Choroid plexus epithelial cell (primary cell): ENCODE measurements around the gene NPHP3.

Source experiments
- DNase-seq: peaks from one replicate; pipeline ENCODE4 v3.0.0-alpha.2; 2010; ENCODE audit warnings: low read depth
- H3K4me3 ChIP-seq: 2 replicates; pipeline ENCODE4 v1.5.1; 2011; ENCODE audit warnings: low read depth, mild to moderate bottlenecking, control low read depth, low read length, moderate library complexity
- TF ChIP-seq, protein P1 (sequence below): conservative IDR thresholded peaks from 2 replicates; pipeline ENCODE4 v1.5.1; 2011; ENCODE audit warnings: low read depth, mild to moderate bottlenecking, control low read depth, inconsistent platforms, low read length, moderate library complexity

The NPHP3 gene

GRCh38 chr3:132665230-132665745 lies 56.9 kb downstream of the NPHP3 start:
- DNase-seq = no peak
- TF ChIP-seq, protein P1, sequence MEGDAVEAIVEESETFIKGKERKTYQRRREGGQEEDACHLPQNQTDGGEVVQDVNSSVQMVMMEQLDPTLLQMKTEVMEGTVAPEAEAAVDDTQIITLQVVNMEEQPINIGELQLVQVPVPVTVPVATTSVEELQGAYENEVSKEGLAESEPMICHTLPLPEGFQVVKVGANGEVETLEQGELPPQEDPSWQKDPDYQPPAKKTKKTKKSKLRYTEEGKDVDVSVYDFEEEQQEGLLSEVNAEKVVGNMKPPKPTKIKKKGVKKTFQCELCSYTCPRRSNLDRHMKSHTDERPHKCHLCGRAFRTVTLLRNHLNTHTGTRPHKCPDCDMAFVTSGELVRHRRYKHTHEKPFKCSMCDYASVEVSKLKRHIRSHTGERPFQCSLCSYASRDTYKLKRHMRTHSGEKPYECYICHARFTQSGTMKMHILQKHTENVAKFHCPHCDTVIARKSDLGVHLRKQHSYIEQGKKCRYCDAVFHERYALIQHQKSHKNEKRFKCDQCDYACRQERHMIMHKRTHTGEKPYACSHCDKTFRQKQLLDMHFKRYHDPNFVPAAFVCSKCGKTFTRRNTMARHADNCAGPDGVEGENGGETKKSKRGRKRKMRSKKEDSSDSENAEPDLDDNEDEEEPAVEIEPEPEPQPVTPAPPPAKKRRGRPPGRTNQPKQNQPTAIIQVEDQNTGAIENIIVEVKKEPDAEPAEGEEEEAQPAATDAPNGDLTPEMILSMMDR = no peak

GRCh38 chr3:132662212-132662611 lies 60.0 kb downstream of the NPHP3 start:
- no peak for DNase-seq
- no peak overlapping the region for H3K4me3 ChIP-seq

More at GRCh38 chr3:132665230-132665745, 56.9 kb downstream of the NPHP3 start:
- no peak overlapping the region for H3K4me3 ChIP-seq

GRCh38 chr3:132661101-132661500 lies 61.1 kb downstream of the NPHP3 start:
- H3K4me3 ChIP-seq = peak overlapping the region; percentile 97
- TF ChIP-seq, protein P1 = no peak
- DNase-seq = no peak

More at GRCh38 chr3:132662212-132662611, 60.0 kb downstream of the NPHP3 start:
- TF ChIP-seq, protein P1 = no peak

DNA sequence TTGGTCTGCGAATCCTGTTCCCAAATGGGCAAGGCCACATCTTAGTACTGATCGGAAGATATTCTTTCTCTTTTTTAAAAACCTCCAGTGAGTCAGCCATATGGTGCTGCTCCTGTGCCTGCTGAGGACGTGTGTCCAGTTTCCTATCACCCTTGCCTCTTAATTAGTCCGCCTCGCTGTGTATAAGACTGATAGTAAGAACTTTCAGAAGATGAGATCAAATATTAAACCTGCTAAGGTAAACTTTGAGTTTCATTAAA lies 61.5 kb downstream of the NPHP3 start:
- H3K4me3 ChIP-seq = peak overlapping the region; percentile 97
- peak; percentile 26 for DNase-seq
- TF ChIP-seq, protein P1 = no peak

- H3K4me3 ChIP-seq = peak within 1 kb of the TSS; percentile 97
Observed at GRCh38 chr3:132660052-132660810, 62.0 kb downstream of the NPHP3 start, which contains the start of gene UBA5. UBA5 (plus strand) TSS chr3:132660329; CDS start chr3:132660538, 209 bp downstream.

GRCh38 chr3:132659365-132660051 lies 62.7 kb downstream of the NPHP3 start, which contains the start of gene ACAD11:
ACAD11 (minus strand) TSS chr3:132659809; CDS start chr3:132659751, 58 bp downstream.
- TF ChIP-seq, protein P1 = peak; percentile 81
- peak within 1 kb of the TSS; percentile 97 for H3K4me3 ChIP-seq
- peak; percentile 73 for DNase-seq

More at GRCh38 chr3:132660052-132660810, 62.0 kb downstream of the NPHP3 start, which contains the start of gene UBA5:
- TF ChIP-seq, protein P1 = no peak
- peak; percentile 61 for DNase-seq
